Adrenal gland (tissue), 5 donors: ENCODE data around the gene ZNF32.

Experiments
- POLR2A ChIP-seq, 2 donors: fragments of 450-650 bp; IDR thresholded peaks; one replicate each; pipeline ENCODE4 v1.6.1; 2017; ENCODE audit warnings: antibody characterized with exemption in 2 of 2, mild to moderate bottlenecking in 2 of 2, moderate library complexity in 1 of 2
- TF ChIP-seq, protein P1 (sequence below), 6 experiments: fragments of 450-650 bp in 4 of 6; fragments of 200-600 bp in 2 of 6; sonication (generic) in 1 of 6; IDR thresholded peaks; 1 replicate in 5 of 6; 2 replicates in 1 of 6; pipeline versions ENCODE4 v1.5.1 to v1.8.0; 2016 to 2021; ENCODE audit warnings: antibody characterized with exemption in 6 of 6, mild to moderate bottlenecking in 2 of 6, moderate library complexity in 1 of 6
- donor health status: DM: no; HTN: no; CAD: no.

DNA sequence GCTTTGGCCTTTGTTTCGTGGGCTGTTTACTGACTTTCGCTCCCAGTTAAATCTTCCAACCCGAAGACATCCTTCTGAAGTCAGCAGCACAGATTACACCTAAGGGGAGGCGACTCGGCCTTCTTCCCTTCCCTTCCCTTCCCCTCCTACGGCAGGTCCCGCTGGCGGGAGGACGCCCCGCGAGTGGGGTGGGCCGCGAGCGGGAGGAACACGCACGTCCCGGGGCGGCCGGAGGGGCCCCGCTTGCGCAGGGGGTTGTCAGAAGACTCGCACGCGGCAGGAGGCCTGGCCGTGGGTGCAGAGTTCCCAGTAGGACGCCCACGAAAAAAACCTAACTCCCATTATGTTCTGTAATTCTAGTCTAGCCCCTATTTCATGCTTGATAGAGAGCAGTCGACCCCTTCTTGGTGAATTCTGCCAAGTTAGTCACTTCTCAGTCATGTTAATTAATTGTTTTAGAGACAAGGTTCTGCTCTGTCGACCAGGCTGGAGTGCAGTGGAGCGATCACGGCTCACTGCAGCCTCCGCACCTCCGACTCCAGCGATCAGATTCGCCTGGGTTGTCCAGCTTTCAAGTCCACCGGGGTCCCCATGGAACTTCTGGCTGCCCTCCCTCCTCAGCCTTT, 19.2 kb upstream of the ZNF32 start:
- no peak for TF ChIP-seq POLR2A (IDR thresholded peaks at IDR 0.05)
- TF ChIP-seq, protein P1, sequence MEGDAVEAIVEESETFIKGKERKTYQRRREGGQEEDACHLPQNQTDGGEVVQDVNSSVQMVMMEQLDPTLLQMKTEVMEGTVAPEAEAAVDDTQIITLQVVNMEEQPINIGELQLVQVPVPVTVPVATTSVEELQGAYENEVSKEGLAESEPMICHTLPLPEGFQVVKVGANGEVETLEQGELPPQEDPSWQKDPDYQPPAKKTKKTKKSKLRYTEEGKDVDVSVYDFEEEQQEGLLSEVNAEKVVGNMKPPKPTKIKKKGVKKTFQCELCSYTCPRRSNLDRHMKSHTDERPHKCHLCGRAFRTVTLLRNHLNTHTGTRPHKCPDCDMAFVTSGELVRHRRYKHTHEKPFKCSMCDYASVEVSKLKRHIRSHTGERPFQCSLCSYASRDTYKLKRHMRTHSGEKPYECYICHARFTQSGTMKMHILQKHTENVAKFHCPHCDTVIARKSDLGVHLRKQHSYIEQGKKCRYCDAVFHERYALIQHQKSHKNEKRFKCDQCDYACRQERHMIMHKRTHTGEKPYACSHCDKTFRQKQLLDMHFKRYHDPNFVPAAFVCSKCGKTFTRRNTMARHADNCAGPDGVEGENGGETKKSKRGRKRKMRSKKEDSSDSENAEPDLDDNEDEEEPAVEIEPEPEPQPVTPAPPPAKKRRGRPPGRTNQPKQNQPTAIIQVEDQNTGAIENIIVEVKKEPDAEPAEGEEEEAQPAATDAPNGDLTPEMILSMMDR (IDR thresholded peaks at IDR 0.05), result no peak
